ENCODE results near the gene TCTN2.

DNA sequence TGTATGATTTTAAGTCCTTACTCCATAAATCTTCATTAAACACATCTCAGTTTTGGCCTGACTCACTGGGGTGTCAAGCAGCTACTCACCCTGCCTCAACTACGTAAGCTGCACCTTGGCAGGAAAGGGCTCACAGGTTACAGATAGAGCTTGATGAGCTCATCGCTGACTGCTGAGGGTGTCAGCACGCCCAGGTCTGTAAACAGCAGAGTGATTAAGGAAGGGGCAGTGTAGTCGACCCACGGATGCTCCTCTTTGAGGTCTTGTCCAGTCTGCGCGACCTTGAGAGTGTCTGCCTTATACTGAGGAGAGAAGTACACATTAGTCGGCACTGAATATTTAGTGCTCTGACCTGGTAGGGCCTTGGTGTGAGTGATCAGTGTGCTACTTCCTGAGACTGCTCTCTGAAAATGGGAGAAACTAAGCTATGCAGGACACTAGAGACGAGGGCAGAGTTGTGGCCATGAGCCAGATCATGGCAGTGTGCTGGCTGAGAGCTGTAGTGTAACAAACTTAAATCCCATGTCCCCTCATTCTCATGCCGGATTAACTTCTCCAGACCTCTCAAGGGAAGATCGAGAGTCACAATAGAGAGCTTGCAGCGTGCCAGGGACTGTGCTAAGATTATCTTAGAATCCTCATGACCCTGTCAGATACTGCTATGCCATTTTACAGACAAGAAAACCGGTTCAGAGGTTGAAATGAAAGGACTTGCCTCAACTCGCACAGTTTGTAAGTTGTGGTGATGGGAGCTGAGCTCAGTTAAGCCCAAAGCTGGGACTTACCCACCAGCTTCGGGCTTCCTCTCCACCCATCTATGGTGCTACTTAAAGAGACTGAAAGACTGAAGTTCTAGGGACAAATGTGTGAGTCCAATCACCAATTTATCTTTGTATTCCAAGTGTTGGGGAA lies 49.0 kb upstream of the TCTN2 start:
- TF ChIP-seq, protein P1, sequence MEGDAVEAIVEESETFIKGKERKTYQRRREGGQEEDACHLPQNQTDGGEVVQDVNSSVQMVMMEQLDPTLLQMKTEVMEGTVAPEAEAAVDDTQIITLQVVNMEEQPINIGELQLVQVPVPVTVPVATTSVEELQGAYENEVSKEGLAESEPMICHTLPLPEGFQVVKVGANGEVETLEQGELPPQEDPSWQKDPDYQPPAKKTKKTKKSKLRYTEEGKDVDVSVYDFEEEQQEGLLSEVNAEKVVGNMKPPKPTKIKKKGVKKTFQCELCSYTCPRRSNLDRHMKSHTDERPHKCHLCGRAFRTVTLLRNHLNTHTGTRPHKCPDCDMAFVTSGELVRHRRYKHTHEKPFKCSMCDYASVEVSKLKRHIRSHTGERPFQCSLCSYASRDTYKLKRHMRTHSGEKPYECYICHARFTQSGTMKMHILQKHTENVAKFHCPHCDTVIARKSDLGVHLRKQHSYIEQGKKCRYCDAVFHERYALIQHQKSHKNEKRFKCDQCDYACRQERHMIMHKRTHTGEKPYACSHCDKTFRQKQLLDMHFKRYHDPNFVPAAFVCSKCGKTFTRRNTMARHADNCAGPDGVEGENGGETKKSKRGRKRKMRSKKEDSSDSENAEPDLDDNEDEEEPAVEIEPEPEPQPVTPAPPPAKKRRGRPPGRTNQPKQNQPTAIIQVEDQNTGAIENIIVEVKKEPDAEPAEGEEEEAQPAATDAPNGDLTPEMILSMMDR (IDR thresholded peaks at IDR 0.05; ENCODE audit: control extremely low read depth in 1 of 3, insufficient read depth in 1 of 3, low read depth in 1 of 3, low read length in 3 of 3), result no peak
- TF ChIP-seq KDM1A (IDR thresholded peaks at IDR 0.05; ENCODE audit: borderline replicate concordance, low read length) (no peak), EP300 (IDR thresholded peaks at IDR 0.05; ENCODE audit: borderline replicate concordance in 1 of 2, low read depth in 2 of 2, low read length in 2 of 2) (no peak), SP1 (IDR thresholded peaks at IDR 0.05; ENCODE audit: low read depth, low read length) (no peak), CBX8 (IDR thresholded peaks at IDR 0.05; ENCODE audit: borderline replicate concordance, low read depth, low read length) (no peak), GABPA (IDR thresholded peaks at IDR 0.05; ENCODE audit: borderline replicate concordance, insufficient read depth, low read length) (no peak), ZNF274 (IDR thresholded peaks at IDR 0.05; ENCODE audit: borderline replicate concordance, extremely low read depth, low read length) (no peak), CHD2 (IDR thresholded peaks at IDR 0.05; ENCODE audit: low read length) (no peak)

Data from H1 (cell line).